HFFc6 (cell line): ENCODE measurements around the gene UBL4A. TPM values are rescaled to one million over a fixed set of nuclear protein-coding genes. Genes with fewer than 3 reads are reported as not detected.

Source experiments
- DNase-seq: peaks from one replicate; pipeline ENCODE4 v3.0.0-alpha.2; 2018
- H3K27ac Mint-ChIP-seq: 2 replicates; pipeline ENCODE4 v1.8.0; 2020; ENCODE audit warnings: mild to moderate bottlenecking, mixed read lengths
- H3K27me3 Mint-ChIP-seq: 2 replicates; pipeline ENCODE4 v1.8.0; 2021; ENCODE audit warnings: mild to moderate bottlenecking, moderate library complexity, mixed read lengths; ENCODE audit not compliant: insufficient read depth
- H3K36me3 Mint-ChIP-seq: 2 replicates; pipeline ENCODE4 v1.8.0; 2021; ENCODE audit warnings: low read depth, mixed read lengths
- H3K4me1 Mint-ChIP-seq: 2 replicates; pipeline ENCODE4 v1.8.0; 2020; ENCODE audit warnings: low read depth, mixed read lengths
- H3K4me3 Mint-ChIP-seq: 2 replicates; pipeline ENCODE4 v1.8.0; 2020; ENCODE audit warnings: mild to moderate bottlenecking, moderate library complexity, mixed read lengths
- H3K9me3 Mint-ChIP-seq: 2 replicates; pipeline ENCODE4 v1.8.0; 2020; ENCODE audit warnings: mild to moderate bottlenecking, mixed read lengths
- total RNA-seq, 6 experiments: library from RNA; stranded (reverse); fragmentation: NEBNext Ultra II Directional; extraction: Animal tissue kit (Norgen Biotek cat#: 25700); gene quantifications; 2 replicates in 1 of 6; 3 replicates in 5 of 6; pipeline ENCODE4 v1.2.3, GENCODE V29; 2021
- TF ChIP-seq, protein P1 (sequence below): fragments of 200-600 bp; sonication (generic); IDR thresholded peaks from 2 replicates; pipeline ENCODE4 v1.5.0; 2021; ENCODE audit warnings: antibody characterized with exemption, mild to moderate bottlenecking

UBL4A gene
- total RNA-seq, 6 experiments from 2014 or later = 26.7 to 31.6 (median 29.7) TPM

DNA sequence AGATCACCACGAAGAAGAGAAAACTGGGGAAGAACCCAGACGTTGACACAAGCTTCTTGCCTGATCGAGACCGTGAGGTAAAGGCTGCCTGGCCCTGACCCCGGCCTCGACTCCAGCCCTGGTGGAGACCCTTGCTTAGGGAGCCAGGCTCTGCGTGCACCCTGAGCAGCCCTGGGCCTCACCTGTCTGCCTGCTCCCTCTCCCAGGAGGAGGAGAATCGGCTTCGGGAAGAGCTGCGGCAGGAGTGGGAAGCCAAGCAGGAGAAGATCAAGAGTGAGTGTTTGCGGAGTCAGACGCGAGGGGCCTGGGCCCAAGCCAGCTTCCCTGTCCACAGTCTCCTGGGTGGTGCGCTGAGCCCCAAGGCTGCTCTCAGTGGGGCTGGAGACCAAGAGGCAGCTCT lies 37.9 kb downstream of the UBL4A start:
- DNase-seq = no peak
- H3K9me3 Mint-ChIP-seq = no peaks in the 10 kb centered on the region
- H3K27me3 Mint-ChIP-seq = no peaks in the 10 kb centered on the region
- H3K4me1 Mint-ChIP-seq = peaks cover 8% of the 10 kb centered on the region; the same call in 1 of the 2 replicates
- H3K36me3 Mint-ChIP-seq = no peaks in the 10 kb centered on the region
- H3K27ac Mint-ChIP-seq = no peak overlapping the region
- TF ChIP-seq, protein P1, sequence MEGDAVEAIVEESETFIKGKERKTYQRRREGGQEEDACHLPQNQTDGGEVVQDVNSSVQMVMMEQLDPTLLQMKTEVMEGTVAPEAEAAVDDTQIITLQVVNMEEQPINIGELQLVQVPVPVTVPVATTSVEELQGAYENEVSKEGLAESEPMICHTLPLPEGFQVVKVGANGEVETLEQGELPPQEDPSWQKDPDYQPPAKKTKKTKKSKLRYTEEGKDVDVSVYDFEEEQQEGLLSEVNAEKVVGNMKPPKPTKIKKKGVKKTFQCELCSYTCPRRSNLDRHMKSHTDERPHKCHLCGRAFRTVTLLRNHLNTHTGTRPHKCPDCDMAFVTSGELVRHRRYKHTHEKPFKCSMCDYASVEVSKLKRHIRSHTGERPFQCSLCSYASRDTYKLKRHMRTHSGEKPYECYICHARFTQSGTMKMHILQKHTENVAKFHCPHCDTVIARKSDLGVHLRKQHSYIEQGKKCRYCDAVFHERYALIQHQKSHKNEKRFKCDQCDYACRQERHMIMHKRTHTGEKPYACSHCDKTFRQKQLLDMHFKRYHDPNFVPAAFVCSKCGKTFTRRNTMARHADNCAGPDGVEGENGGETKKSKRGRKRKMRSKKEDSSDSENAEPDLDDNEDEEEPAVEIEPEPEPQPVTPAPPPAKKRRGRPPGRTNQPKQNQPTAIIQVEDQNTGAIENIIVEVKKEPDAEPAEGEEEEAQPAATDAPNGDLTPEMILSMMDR = no peak
- H3K4me3 Mint-ChIP-seq = no peak overlapping the region

DNA sequence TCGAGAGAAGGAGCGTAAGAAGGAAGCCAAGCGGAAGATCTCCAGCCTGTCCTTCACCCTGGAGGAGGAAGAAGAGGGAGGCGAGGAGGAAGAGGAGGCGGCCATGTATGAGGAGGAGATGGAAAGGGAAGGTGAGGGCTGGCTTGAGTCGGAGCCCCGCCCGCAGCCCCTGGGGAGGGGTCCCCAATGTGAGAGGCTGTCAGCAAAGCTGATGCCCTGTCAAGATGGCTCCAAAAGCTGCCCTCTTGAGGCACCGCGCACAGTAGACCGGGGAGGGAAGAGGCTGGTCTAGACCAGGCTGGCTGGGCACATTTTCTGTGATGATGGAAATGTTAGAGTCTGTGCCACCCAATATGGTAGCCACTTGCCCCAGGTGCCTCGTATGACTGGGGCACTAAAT lies 40.0 kb downstream of the UBL4A start:
- no peak overlapping the region for H3K27ac Mint-ChIP-seq
- TF ChIP-seq, protein P1 = no peak
- no peaks in the 10 kb centered on the region for H3K36me3 Mint-ChIP-seq
- no peaks in the 10 kb centered on the region for H3K9me3 Mint-ChIP-seq
- peaks cover 11% of the 10 kb centered on the region; the same call in 1 of the 2 replicates for H3K4me1 Mint-ChIP-seq
- no peak overlapping the region for H3K4me3 Mint-ChIP-seq
- no peaks in the 10 kb centered on the region for H3K27me3 Mint-ChIP-seq
- no peak for DNase-seq

DNA sequence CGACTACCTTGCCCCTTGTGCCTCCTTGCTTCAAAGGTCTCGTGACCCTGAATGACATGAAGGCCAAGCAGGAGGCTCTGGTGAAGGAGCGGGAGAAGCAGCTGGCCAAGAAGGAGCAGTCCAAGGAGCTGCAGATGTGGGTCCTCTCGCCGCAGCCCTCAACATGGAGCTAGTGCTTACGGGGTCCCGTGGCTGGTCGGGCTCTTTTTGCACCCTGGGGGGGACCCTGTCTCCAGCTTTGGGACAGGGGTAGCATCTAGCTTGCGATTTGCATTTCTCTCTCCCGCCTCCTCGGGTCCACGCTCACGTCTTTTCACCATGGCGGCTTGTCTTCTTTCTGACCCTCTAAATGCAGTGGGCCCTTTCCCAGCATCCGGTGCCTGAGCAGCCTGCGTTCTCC lies 40.6 kb downstream of the UBL4A start:
- no peak for DNase-seq
- TF ChIP-seq, protein P1 = no peak
- Mint-ChIP-seq H3K36me3 (no peaks in the 10 kb centered on the region), H3K27me3 (no peaks in the 10 kb centered on the region), H3K4me3 (no peak overlapping the region; the same call in 1 of the 2 replicates), H3K27ac (peak overlapping the region; percentile 16; the same call in 1 of the 2 replicates), H3K9me3 (no peaks in the 10 kb centered on the region), H3K4me1 (peaks cover 11% of the 10 kb centered on the region; the same call in 1 of the 2 replicates)

DNA sequence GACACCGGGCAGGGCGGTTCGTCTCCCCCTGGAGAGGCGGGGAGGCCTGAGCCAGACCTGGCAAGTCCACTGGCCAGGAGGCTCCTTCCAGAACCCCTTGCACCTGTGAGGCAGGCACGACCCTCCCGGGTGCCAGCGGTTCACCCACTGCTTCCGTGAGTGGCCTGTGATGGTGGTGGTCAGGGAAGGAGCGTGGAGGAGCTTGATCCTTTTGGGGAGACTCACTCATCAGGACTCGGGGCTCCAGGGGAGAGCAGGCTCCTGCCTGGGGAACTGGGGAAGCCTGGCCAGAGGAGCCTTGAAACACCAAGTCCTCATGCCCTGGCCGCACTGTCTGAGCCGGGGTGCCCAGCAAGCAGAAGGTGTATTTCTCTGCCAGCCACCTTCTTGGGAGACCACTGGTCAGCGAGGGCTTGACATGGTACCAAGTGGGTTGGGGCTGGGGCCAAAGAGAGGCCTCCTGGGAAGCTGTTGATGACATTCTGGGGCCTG lies 41.6 kb downstream of the UBL4A start:
- H3K36me3 Mint-ChIP-seq = no peaks in the 10 kb centered on the region
- H3K27ac Mint-ChIP-seq = 0 out of 2 replicates have a peak overlapping the region, but pooled peaks have one; percentile 9
- no peaks in the 10 kb centered on the region for H3K27me3 Mint-ChIP-seq
- H3K9me3 Mint-ChIP-seq = no peaks in the 10 kb centered on the region
- TF ChIP-seq, protein P1 = no peak
- H3K4me3 Mint-ChIP-seq = peak overlapping the region; percentile 75
- no peak for DNase-seq
- H3K4me1 Mint-ChIP-seq = peaks cover 11% of the 10 kb centered on the region; the same call in 1 of the 2 replicates

DNA sequence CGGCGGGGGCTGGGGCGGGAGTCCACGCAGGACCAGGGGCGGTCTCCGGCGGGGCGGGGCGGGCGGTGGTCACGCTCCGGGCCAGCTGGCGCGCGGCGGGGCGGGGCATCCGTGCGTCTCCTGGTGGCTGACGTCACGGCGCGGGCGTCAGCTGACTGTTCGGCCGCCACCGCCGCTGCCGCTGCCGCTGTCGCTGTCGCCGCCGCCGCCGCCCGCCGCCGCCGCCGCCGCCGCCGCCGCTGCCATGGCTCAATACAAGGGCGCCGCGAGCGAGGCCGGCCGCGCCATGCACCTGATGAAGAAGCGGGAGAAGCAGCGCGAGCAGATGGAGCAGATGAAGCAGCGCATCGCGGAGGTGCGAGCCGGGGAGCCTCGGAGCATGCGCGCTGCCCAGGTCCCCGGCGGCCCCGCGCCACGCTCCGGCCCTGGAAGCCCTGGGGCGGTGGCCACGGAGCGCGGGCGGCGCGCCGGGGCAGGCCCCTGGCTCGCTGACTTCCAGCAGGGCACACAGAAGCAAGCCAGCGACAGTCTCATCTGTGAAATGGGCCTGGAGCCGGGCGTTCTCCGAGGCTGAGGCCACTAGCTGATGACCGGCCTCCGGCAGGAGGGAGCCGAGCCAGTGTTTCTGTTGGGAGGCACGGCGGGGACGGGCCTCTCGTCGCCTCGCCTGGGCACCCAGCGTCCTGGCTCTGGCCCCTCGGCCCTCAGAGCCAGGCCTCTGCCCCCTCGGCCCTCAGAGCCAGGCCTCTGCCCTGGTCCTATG lies 42.2 kb downstream of the UBL4A start, which contains the start of gene FAM50A:
FAM50A (plus strand) TSS at position 150 of the 763 bp plus-strand sequence; CDS start at position 245, 95 bp downstream.
- Mint-ChIP-seq H3K9me3 (no peaks in the 10 kb centered on the region), H3K27ac (peak within 1 kb of the TSS; percentile 82), H3K4me3 (peak within 1 kb of the TSS; percentile 75), H3K27me3 (no peaks in the 10 kb centered on the region), H3K4me1 (peaks cover 11% of the 10 kb centered on the region; the same call in 1 of the 2 replicates), H3K36me3 (no peaks in the 10 kb centered on the region)
- DNase-seq = peak; percentile 37
- TF ChIP-seq, protein P1 = no peak
